HEK293T (cell line): ENCODE measurements around the gene KRTAP1-4.

Experiments used
- BHLHE40 ChIP-seq: fragments of 450-650 bp; IDR thresholded peaks from 2 replicates; pipeline ENCODE4 v1.6.1; 2016; ENCODE audit warnings: mild to moderate bottlenecking, moderate library complexity, borderline replicate concordance
- CTBP1 ChIP-seq: fragments of 450-650 bp; IDR thresholded peaks from 2 replicates; pipeline ENCODE4 v1.6.1; 2016; ENCODE audit warnings: borderline replicate concordance
- FOXA1 ChIP-seq: fragments of 450-650 bp; IDR thresholded peaks from 2 replicates; pipeline ENCODE4 v1.6.1; 2016; ENCODE audit warnings: mild to moderate bottlenecking
- FOXM1 ChIP-seq: fragments of 450-650 bp; IDR thresholded peaks from 2 replicates; pipeline ENCODE4 v1.6.1; 2017; ENCODE audit warnings: mild to moderate bottlenecking, borderline replicate concordance
- L3MBTL2 ChIP-seq: fragments of 450-650 bp; conservative IDR thresholded peaks from 2 replicates; pipeline ENCODE4 v1.6.1; 2016; ENCODE audit warnings: mild to moderate bottlenecking
- PKNOX1 ChIP-seq: fragments of 450-650 bp; IDR thresholded peaks from 2 replicates; pipeline ENCODE4 v1.6.1; 2016
- SP1 ChIP-seq: fragments of 450-650 bp; IDR thresholded peaks from 2 replicates; pipeline ENCODE4 v1.6.1; 2017
- SUZ12 ChIP-seq: fragments of 450-650 bp; IDR thresholded peaks from 2 replicates; pipeline ENCODE4 v1.6.1; 2016; ENCODE audit warnings: mild to moderate bottlenecking
- TARDBP ChIP-seq: fragments of 450-650 bp; IDR thresholded peaks from 2 replicates; pipeline ENCODE4 v1.6.1; 2016

- no peak for TF ChIP-seq PKNOX1
- TF ChIP-seq TARDBP: no peak
- no peak for TF ChIP-seq BHLHE40
- no peak for TF ChIP-seq CTBP1
- TF ChIP-seq SUZ12: no peak
- TF ChIP-seq SP1: no peak
- no peak for TF ChIP-seq L3MBTL2
- no peak for TF ChIP-seq FOXM1
- TF ChIP-seq FOXA1: no peak
Measured at GRCh38 chr17:40984226-40984625, 45.8 kb downstream of the KRTAP1-4 start, which contains the start of gene KRT40.
